Lower leg skin (tissue), 4 donors: ENCODE measurements around the gene ZHX3. TPM values are rescaled to one million over a fixed set of nuclear protein-coding genes. Genes with fewer than 3 reads are reported as not detected.

Experiments
- DNase-seq, 2 donors: peaks; one replicate each; pipeline ENCODE4 v3.0.0-alpha.2; 2019; ENCODE audit warnings: low spot score in 2 of 2
- H3K4me3 ChIP-seq: fragments of 200-600 bp; sonication (generic); 2 replicates; pipeline ENCODE4 v1.5.1; 2017; ENCODE audit warnings: mild to moderate bottlenecking, low read depth; ENCODE audit not compliant: poor library complexity, severe bottlenecking
- POLR2A ChIP-seq, 2 donors: fragments of 450-650 bp; IDR thresholded peaks; one replicate each; pipeline ENCODE4 v1.6.1; 2016 to 2017; ENCODE audit warnings: antibody characterized with exemption in 2 of 2, mild to moderate bottlenecking in 1 of 2, moderate library complexity in 1 of 2
- WGBS, 2 donors: methylation state at CpG; one replicate each; pipeline ENCODE4 v1.1.5; 2018; 5-methylcytosine and 5-hydroxymethylcytosine counted together
- intact Hi-C: fragments of 100-400 bp; cut with DNase I; formaldehyde crosslinking; loops from one replicate; pipeline ENCODE4 v1.15.0; 2023; ENCODE audit warnings: low total_unique reads
- total RNA-seq, 4 donors: library from RNA; depleted of rRNA; stranded (reverse); fragments of >200 nt; gene quantifications; one replicate each; pipeline ENCODE4 v1.1.0, GENCODE V29; 2016
- TF ChIP-seq, protein P1 (sequence below), 3 donors: fragments of 450-650 bp; IDR thresholded peaks; one replicate each; pipeline ENCODE4 v1.5.1; 2016; ENCODE audit warnings: antibody characterized with exemption in 3 of 3, mild to moderate bottlenecking in 3 of 3, moderate library complexity in 2 of 3

Gene ZHX3
- total RNA-seq, 4 donors from 2014 or later, result 19.3 to 33.1 (median 25.5) TPM

DNA sequence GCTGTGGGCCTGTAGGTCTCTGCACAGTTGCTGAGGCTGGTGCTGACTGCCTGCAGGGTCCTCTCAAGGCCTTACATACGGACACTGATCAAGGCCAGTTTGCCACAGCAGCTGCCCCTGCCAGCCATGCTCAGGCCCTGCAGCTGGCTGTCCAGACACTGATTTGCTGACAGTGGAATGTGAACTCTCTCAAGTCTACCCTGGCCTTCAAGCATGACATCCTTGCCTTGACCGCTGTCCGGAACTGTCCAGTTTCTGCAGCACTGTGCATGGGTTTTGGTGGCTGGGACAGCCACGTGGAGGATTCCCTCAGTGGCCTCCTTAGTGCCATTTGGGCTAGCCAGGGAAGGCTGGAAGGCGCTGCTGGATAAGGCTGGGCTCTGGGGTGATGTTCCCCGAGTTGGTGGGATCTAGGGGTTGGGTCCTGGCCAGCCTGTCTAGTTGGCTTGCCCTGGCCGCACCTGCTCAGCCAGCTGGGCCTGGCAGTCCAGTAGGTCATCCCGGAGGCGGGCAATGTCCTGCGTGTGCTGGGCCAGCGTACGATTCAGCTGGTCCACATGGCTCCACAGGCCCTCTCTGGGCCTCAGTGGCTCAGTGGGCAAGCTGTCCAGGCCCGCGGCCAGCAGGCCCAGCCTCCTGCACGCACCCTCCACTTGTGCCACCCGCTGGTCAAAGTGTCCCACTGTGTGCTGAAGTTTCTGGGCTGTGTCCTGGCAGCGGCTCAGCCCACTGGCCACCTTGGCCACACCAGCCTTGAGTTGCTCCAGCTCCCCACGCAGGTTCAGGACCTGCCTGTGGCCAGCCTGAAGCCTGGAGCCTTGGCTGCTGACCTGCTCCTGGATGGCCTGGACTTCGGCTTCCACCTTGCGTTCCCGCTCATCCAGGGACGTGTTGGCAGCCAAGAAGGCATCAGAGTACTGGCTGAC lies 43.6 kb upstream of the ZHX3 start:
- intact Hi-C loops, result no loop called here
- H3K4me3 ChIP-seq, result no peak overlapping the region
- no peak for TF ChIP-seq POLR2A (IDR thresholded peaks at IDR 0.05)
- TF ChIP-seq, protein P1, sequence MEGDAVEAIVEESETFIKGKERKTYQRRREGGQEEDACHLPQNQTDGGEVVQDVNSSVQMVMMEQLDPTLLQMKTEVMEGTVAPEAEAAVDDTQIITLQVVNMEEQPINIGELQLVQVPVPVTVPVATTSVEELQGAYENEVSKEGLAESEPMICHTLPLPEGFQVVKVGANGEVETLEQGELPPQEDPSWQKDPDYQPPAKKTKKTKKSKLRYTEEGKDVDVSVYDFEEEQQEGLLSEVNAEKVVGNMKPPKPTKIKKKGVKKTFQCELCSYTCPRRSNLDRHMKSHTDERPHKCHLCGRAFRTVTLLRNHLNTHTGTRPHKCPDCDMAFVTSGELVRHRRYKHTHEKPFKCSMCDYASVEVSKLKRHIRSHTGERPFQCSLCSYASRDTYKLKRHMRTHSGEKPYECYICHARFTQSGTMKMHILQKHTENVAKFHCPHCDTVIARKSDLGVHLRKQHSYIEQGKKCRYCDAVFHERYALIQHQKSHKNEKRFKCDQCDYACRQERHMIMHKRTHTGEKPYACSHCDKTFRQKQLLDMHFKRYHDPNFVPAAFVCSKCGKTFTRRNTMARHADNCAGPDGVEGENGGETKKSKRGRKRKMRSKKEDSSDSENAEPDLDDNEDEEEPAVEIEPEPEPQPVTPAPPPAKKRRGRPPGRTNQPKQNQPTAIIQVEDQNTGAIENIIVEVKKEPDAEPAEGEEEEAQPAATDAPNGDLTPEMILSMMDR (IDR thresholded peaks at IDR 0.05), result no peak
- DNase-seq, result no peak
- 85 to 91% methylated on average over 15 to 18 of the region's 22 CpGs for WGBS, 2 donors

DNA sequence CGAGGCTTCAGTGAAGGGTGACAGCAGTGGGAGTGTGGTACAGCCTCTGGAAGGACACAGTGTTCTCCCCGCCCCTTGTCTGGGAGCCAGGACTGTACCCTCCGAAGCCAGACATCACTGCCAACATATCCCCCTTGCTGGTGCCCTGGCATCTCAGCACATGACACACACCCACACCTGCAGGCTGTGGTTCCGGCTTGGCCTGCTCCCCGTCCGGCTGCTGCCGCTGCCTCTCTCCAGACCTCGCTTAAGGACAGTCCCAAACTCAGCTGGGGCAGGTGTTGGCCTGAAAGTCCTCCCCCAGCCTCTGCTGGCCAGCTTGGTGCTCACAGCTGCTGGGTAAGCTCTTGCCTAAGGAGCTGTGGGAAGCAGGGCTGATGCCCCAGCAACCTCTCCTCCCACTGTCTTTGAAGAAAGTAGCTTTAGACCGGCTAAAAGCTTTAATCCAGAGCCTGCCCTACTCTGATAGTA lies 42.0 kb upstream of the ZHX3 start:
- DNase-seq, result no peak
- no peak overlapping the region for H3K4me3 ChIP-seq
- no peak for TF ChIP-seq POLR2A (IDR thresholded peaks at IDR 0.05)
- TF ChIP-seq, protein P1 (IDR thresholded peaks at IDR 0.05), result no peak
- WGBS, 2 donors, result 62 to 75% methylated on average over 7 to 9 of the region's 9 CpGs
- intact Hi-C loops, result no loop called here

- 89 to 98% methylated on average over 7 of the region's 7 CpGs for WGBS, 2 donors
- intact Hi-C loops, result no loop called here
- no peak for DNase-seq
- no peak overlapping the region for H3K4me3 ChIP-seq
- TF ChIP-seq POLR2A (IDR thresholded peaks at IDR 0.05), result no peak
- TF ChIP-seq, protein P1 (IDR thresholded peaks at IDR 0.05), result no peak
These were observed 41.2 kb upstream of the ZHX3 start for GRCh38 chr20:41358717-41359116.

DNA sequence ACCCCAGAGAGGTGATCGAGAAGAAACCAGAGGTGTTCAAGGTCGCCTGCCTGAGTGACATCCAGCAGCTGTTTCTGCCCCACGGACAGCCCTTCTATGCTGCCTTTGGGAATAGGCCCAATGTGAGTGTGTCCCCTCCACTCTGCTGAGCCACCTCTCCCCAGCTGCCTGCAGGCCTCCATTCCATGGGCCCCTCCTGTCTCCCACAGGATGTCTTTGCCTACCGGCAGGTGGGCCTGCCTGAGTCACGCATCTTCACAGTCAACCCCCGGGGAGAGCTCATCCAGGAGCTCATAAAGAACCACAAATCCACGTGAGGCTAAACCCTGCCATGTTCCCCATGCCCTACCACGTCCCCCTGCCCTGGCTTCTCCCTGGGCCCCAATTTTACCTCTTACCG lies 40.7 kb upstream of the ZHX3 start:
- 89 to 93% methylated on average over 9 of the region's 9 CpGs for WGBS, 2 donors
- intact Hi-C loops, result no loop called here
- no peak for TF ChIP-seq POLR2A (IDR thresholded peaks at IDR 0.05)

GRCh38 chr20:41357424-41358163 lies 40.1 kb upstream of the ZHX3 start:
- no peak for DNase-seq
- WGBS, 2 donors, result 83 to 91% methylated on average over 8 to 10 of the region's 11 CpGs
- no peak for TF ChIP-seq POLR2A (IDR thresholded peaks at IDR 0.05)
- TF ChIP-seq, protein P1 (IDR thresholded peaks at IDR 0.05), result no peak
- intact Hi-C loops, result no loop called here
- H3K4me3 ChIP-seq, result no peak overlapping the region

More for the DNA sequence above, 40.7 kb upstream of the ZHX3 start:
- DNase-seq, result no peak
- H3K4me3 ChIP-seq, result no peak overlapping the region

GRCh38 chr20:41356951-41357350 lies 39.4 kb upstream of the ZHX3 start:
- no peak overlapping the region for H3K4me3 ChIP-seq
- intact Hi-C loops, result no loop called here
- WGBS, 2 donors, result 80 to 83% methylated on average over 8 to 12 of the region's 13 CpGs
- DNase-seq, result no peak
- TF ChIP-seq, protein P1 (IDR thresholded peaks at IDR 0.05), result no peak
- TF ChIP-seq POLR2A (IDR thresholded peaks at IDR 0.05), result no peak
